ENCODE measurements around the gene HIVEP3. TPM values are rescaled to one million over a fixed set of nuclear protein-coding genes. Genes with fewer than 3 reads are reported as not detected.
A peak's percentile ranks its signal among the peaks of the same experiment; 100 is the strongest.

The HIVEP3 gene
- total and polyA plus RNA-seq, 4 donors = 7.0 to 14.7 (median 8.8) TPM

DNA sequence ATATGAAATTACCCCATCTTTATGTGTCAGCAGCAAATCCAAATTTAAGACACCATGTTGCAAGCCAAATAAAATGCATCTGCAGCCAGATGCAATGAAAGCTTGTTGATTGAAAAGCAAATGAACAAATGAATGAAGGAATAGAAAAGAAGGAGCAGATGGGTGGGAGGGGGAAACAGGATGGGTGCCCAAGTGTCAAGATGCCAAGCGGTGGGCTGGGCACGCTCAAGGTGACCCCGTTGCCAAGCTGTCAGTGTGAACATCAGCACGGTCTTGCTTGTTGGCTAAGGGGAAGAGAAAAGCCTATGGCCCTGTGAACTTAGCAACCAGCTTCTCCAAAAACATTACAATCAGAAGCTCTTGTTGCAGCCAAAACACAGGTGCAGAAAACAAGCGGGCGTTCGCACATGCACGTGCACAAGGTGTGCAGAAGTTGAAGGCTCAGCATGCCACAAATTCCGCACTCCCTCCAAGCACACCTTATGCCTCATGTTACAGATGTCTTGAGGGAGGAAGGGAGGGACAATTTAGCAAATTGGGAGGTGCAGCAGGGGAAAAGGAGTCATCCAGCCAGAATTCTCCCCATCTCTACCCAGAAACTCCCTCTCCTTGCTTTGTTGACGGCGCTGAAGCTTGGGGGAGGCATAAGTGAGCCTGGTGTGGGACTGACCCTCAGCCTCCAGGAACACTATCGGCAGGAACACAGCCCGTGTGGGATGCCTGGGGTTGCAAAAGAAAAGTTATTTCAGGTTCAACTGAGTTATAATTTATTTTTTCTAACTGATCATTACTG is 62.4 kb downstream of the HIVEP3 start:
- Histone ChIP-seq H3K9ac (ENCODE audit: insufficient read depth in 1 of 2, low read length in 2 of 2) (no peak overlapping the region), H3K36me3 (ENCODE audit: control insufficient read depth in 4 of 4, insufficient read depth in 4 of 4, low read length in 4 of 4) (no peaks in the 10 kb centered on the region), H3K27ac (ENCODE audit: low read depth in 1 of 2, low read length in 1 of 2) (no peak overlapping the region), H3K27me3 (ENCODE audit: control insufficient read depth in 3 of 3, insufficient read depth in 3 of 3, low read length in 2 of 3) (no peaks in the 10 kb centered on the region), H3K4me3 (no peak overlapping the region), H3K4me1 (ENCODE audit: control insufficient read depth in 5 of 5, insufficient read depth in 5 of 5, low read length in 5 of 5) (peaks cover 0 to 14% (median 7%) of the 10 kb centered on the region in 5 donors), H3K9me3 (ENCODE audit: control insufficient read depth in 4 of 4, insufficient read depth in 3 of 4, low read length in 3 of 4) (no peaks in the 10 kb centered on the region)
- DNase-seq = no peak
- 89 to 91% methylated on average over 13 of the region's 13 CpGs for WGBS, 2 donors
- TF ChIP-seq, protein P1, sequence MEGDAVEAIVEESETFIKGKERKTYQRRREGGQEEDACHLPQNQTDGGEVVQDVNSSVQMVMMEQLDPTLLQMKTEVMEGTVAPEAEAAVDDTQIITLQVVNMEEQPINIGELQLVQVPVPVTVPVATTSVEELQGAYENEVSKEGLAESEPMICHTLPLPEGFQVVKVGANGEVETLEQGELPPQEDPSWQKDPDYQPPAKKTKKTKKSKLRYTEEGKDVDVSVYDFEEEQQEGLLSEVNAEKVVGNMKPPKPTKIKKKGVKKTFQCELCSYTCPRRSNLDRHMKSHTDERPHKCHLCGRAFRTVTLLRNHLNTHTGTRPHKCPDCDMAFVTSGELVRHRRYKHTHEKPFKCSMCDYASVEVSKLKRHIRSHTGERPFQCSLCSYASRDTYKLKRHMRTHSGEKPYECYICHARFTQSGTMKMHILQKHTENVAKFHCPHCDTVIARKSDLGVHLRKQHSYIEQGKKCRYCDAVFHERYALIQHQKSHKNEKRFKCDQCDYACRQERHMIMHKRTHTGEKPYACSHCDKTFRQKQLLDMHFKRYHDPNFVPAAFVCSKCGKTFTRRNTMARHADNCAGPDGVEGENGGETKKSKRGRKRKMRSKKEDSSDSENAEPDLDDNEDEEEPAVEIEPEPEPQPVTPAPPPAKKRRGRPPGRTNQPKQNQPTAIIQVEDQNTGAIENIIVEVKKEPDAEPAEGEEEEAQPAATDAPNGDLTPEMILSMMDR (IDR thresholded peaks at IDR 0.05; ENCODE audit: control extremely low read depth, extremely low read depth) = no peak
- ATAC-seq (ENCODE audit: insufficient read depth, low FRiP score) = peak; percentile 53

DNA sequence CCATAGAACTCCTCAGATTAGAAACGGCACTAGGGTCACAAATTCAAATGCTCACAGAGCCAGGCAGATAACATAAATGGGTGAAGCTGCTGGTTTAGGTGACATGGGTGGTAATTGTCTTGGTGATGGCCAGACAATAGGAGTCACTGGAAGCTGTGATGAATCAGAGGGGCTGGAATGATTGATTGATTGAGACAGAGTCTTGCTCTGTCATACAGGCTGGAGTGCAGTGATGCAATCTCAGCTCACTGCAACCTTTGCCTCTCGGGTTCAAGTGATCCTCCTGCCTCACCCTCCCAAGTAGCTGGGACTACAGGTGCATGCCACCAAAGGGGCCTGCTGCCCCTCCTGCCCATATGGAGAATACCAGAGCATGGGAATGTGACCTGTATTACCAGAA is 63.0 kb downstream of the HIVEP3 start:
- ATAC-seq (ENCODE audit: insufficient read depth, low FRiP score) (no peak), DNase-seq (no peak)
- Histone ChIP-seq H3K36me3 (ENCODE audit: control insufficient read depth in 4 of 4, insufficient read depth in 4 of 4, low read length in 4 of 4) (no peaks in the 10 kb centered on the region), H3K9ac (ENCODE audit: insufficient read depth in 1 of 2, low read length in 2 of 2) (no peak overlapping the region), H3K4me1 (ENCODE audit: control insufficient read depth in 5 of 5, insufficient read depth in 5 of 5, low read length in 5 of 5) (peaks cover 0 to 10% (median 7%) of the 10 kb centered on the region in 5 donors), H3K27ac (ENCODE audit: low read depth in 1 of 2, low read length in 1 of 2) (no peak overlapping the region), H3K27me3 (ENCODE audit: control insufficient read depth in 3 of 3, insufficient read depth in 3 of 3, low read length in 2 of 3) (no peaks in the 10 kb centered on the region), H3K4me3 (no peak overlapping the region), H3K9me3 (ENCODE audit: control insufficient read depth in 4 of 4, insufficient read depth in 3 of 4, low read length in 3 of 4) (no peaks in the 10 kb centered on the region)
- WGBS, 2 donors = 86% methylated on average over 2 of the region's 2 CpGs
- TF ChIP-seq, protein P1 (IDR thresholded peaks at IDR 0.05; ENCODE audit: control extremely low read depth, extremely low read depth) = no peak

DNA sequence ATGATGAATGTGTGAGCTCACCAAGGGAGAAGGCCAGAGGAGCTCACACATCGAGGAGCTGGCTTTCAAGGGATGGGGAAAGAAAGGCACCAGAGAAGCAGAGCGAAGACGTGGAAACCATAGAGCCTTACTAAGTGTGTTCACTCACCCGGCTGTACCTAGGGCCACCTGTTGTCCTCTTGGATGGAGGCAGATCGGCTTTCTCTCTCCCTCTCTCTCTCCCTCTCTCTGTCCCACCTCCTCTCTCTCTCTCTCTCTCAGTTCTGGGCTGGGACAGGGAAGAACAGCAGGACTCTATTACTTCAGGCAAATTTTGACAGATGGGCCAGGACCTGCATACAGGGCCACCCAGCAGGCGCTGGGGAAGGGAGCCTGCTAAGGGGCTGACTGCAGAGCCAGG is 64.8 kb downstream of the HIVEP3 start:
- H3K27me3 ChIP-seq (ENCODE audit: control insufficient read depth in 3 of 3, insufficient read depth in 3 of 3, low read length in 2 of 3) = no peaks in the 10 kb centered on the region
- no peak for ATAC-seq (ENCODE audit: insufficient read depth, low FRiP score)
- peaks cover 0 to 10% (median 8%) of the 10 kb centered on the region in 5 donors for H3K4me1 ChIP-seq (ENCODE audit: control insufficient read depth in 5 of 5, insufficient read depth in 5 of 5, low read length in 5 of 5)
- H3K27ac ChIP-seq (ENCODE audit: low read depth in 1 of 2, low read length in 1 of 2) = no peak overlapping the region
- H3K9me3 ChIP-seq (ENCODE audit: control insufficient read depth in 4 of 4, insufficient read depth in 3 of 4, low read length in 3 of 4) = no peaks in the 10 kb centered on the region
- no peaks in the 10 kb centered on the region for H3K36me3 ChIP-seq (ENCODE audit: control insufficient read depth in 4 of 4, insufficient read depth in 4 of 4, low read length in 4 of 4)
- WGBS, 2 donors = 87 to 95% methylated on average over 6 of the region's 6 CpGs
- no peak overlapping the region for H3K9ac ChIP-seq (ENCODE audit: insufficient read depth in 1 of 2, low read length in 2 of 2)
- no peak for DNase-seq
- TF ChIP-seq, protein P1 (IDR thresholded peaks at IDR 0.05; ENCODE audit: control extremely low read depth, extremely low read depth) = no peak
- H3K4me3 ChIP-seq = no peak overlapping the region
